ENCODE data around the gene SLC18B1. TPM values are rescaled to one million over a fixed set of nuclear protein-coding genes. Genes with fewer than 3 reads are reported as not detected.

Gene SLC18B1
- total and polyA plus RNA-seq, 2 of the 13 experiments (the other 11 are each of a cell fraction or from before 2014, with no cell fraction given) = 11.4 to 13.8 TPM

GRCh38 chr6:132813173-132813856 is 14.9 kb upstream of the SLC18B1 start (continued):
- TF ChIP-seq, protein P1, sequence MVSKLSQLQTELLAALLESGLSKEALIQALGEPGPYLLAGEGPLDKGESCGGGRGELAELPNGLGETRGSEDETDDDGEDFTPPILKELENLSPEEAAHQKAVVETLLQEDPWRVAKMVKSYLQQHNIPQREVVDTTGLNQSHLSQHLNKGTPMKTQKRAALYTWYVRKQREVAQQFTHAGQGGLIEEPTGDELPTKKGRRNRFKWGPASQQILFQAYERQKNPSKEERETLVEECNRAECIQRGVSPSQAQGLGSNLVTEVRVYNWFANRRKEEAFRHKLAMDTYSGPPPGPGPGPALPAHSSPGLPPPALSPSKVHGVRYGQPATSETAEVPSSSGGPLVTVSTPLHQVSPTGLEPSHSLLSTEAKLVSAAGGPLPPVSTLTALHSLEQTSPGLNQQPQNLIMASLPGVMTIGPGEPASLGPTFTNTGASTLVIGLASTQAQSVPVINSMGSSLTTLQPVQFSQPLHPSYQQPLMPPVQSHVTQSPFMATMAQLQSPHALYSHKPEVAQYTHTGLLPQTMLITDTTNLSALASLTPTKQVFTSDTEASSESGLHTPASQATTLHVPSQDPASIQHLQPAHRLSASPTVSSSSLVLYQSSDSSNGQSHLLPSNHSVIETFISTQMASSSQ (IDR thresholded peaks at IDR 0.05; ENCODE audit: low read depth) = no peak
- TF ChIP-seq, protein P1 (CRISPR knock-in tag; IDR thresholded peaks at IDR 0.05; ENCODE audit: borderline replicate concordance) = no peak
- TF ChIP-seq, protein P2, sequence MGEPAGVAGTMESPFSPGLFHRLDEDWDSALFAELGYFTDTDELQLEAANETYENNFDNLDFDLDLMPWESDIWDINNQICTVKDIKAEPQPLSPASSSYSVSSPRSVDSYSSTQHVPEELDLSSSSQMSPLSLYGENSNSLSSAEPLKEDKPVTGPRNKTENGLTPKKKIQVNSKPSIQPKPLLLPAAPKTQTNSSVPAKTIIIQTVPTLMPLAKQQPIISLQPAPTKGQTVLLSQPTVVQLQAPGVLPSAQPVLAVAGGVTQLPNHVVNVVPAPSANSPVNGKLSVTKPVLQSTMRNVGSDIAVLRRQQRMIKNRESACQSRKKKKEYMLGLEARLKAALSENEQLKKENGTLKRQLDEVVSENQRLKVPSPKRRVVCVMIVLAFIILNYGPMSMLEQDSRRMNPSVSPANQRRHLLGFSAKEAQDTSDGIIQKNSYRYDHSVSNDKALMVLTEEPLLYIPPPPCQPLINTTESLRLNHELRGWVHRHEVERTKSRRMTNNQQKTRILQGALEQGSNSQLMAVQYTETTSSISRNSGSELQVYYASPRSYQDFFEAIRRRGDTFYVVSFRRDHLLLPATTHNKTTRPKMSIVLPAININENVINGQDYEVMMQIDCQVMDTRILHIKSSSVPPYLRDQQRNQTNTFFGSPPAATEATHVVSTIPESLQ (CRISPR knock-in tag; conservative IDR thresholded peaks at IDR 0.05) = 0 out of 2 replicates have a peak, but pooled peaks have one; percentile 41
- TF ChIP-seq CTCF (CRISPR knock-in tag; IDR thresholded peaks at IDR 0.05) (no peak), YEATS2 (CRISPR knock-in tag; IDR thresholded peaks at IDR 0.05; ENCODE audit: borderline replicate concordance) (no peak), MYPOP (CRISPR knock-in tag; IDR thresholded peaks at IDR 0.05) (peak; percentile 35; the same call in 1 of the 2 replicates), FOXA3 (CRISPR knock-in tag; IDR thresholded peaks at IDR 0.05) (no peak), ZNF512 (CRISPR knock-in tag; IDR thresholded peaks at IDR 0.05) (no peak)
- TF ChIP-seq, protein P3, sequence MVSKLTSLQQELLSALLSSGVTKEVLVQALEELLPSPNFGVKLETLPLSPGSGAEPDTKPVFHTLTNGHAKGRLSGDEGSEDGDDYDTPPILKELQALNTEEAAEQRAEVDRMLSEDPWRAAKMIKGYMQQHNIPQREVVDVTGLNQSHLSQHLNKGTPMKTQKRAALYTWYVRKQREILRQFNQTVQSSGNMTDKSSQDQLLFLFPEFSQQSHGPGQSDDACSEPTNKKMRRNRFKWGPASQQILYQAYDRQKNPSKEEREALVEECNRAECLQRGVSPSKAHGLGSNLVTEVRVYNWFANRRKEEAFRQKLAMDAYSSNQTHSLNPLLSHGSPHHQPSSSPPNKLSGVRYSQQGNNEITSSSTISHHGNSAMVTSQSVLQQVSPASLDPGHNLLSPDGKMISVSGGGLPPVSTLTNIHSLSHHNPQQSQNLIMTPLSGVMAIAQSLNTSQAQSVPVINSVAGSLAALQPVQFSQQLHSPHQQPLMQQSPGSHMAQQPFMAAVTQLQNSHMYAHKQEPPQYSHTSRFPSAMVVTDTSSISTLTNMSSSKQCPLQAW (CRISPR knock-in tag; IDR thresholded peaks at IDR 0.05) = 0 out of 2 replicates have a peak, but pooled peaks have one; percentile 44
- TF ChIP-seq, protein P4, sequence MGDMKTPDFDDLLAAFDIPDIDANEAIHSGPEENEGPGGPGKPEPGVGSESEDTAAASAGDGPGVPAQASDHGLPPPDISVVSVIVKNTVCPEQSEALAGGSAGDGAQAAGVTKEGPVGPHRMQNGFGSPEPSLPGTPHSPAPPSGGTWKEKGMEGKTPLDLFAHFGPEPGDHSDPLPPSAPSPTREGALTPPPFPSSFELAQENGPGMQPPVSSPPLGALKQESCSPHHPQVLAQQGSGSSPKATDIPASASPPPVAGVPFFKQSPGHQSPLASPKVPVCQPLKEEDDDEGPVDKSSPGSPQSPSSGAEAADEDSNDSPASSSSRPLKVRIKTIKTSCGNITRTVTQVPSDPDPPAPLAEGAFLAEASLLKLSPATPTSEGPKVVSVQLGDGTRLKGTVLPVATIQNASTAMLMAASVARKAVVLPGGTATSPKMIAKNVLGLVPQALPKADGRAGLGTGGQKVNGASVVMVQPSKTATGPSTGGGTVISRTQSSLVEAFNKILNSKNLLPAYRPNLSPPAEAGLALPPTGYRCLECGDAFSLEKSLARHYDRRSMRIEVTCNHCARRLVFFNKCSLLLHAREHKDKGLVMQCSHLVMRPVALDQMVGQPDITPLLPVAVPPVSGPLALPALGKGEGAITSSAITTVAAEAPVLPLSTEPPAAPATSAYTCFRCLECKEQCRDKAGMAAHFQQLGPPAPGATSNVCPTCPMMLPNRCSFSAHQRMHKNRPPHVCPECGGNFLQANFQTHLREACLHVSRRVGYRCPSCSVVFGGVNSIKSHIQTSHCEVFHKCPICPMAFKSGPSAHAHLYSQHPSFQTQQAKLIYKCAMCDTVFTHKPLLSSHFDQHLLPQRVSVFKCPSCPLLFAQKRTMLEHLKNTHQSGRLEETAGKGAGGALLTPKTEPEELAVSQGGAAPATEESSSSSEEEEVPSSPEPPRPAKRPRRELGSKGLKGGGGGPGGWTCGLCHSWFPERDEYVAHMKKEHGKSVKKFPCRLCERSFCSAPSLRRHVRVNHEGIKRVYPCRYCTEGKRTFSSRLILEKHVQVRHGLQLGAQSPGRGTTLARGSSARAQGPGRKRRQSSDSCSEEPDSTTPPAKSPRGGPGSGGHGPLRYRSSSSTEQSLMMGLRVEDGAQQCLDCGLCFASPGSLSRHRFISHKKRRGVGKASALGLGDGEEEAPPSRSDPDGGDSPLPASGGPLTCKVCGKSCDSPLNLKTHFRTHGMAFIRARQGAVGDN (CRISPR knock-in tag; IDR thresholded peaks at IDR 0.05) = no peak

All from HepG2 (cell line).